DOHH2 (cell line): Measurements from ENCODE around the gene ABCC11.

ENCODE experiments used
- H3F3A ChIP-seq: fragments of 200-600 bp; sonication (generic), shearing (Covaris generic); 2 replicates; pipeline ENCODE4 v1.6.0; 2016; ENCODE audit warnings: antibody characterized with exemption, mild to moderate bottlenecking; ENCODE audit not compliant: control insufficient read depth, insufficient read depth
- H3K27ac ChIP-seq: fragments of 200-600 bp; sonication (generic); 2 replicates; pipeline ENCODE4 v1.5.1; 2014; ENCODE audit warnings: low read depth, mild to moderate bottlenecking, low read length, moderate library complexity
- H3K27me3 ChIP-seq: fragments of 200-600 bp; sonication (generic); 2 replicates; pipeline ENCODE4 v1.6.1; 2014; ENCODE audit warnings: mild to moderate bottlenecking, low read length, mixed read lengths; ENCODE audit not compliant: control insufficient read depth
- H3K36me3 ChIP-seq: fragments of 200-600 bp; sonication (generic); 2 replicates; pipeline ENCODE4 v1.6.1; 2014; ENCODE audit warnings: mild to moderate bottlenecking, low read length, moderate library complexity, mixed read lengths; ENCODE audit not compliant: control insufficient read depth
- H3K4me1 ChIP-seq: fragments of 200-600 bp; sonication (generic); 2 replicates; pipeline ENCODE4 v1.6.1; 2014; ENCODE audit warnings: mild to moderate bottlenecking, low read length, mixed read lengths; ENCODE audit not compliant: control insufficient read depth
- H3K4me2 ChIP-seq: fragments of 200-600 bp; sonication (generic); 2 replicates; pipeline ENCODE4 v1.6.0; 2014; ENCODE audit warnings: mild to moderate bottlenecking, low read length, moderate library complexity
- H3K4me3 ChIP-seq: fragments of 200-600 bp; sonication (generic); 2 replicates; pipeline ENCODE4 v1.5.1; 2014; ENCODE audit warnings: mild to moderate bottlenecking, low read length, mixed read lengths
- H3K79me2 ChIP-seq: fragments of 200-600 bp; sonication (generic); 2 replicates; pipeline ENCODE4 v1.6.1; 2014; ENCODE audit warnings: mild to moderate bottlenecking, low read length, mixed read lengths; ENCODE audit not compliant: control insufficient read depth
- H3K9me2 ChIP-seq: fragments of 200-600 bp; sonication (generic); replicated peaks from 2 replicates; pipeline ENCODE4 v1.6.1; 2014; ENCODE audit warnings: mild to moderate bottlenecking, low read length, mixed read lengths; ENCODE audit not compliant: control insufficient read depth
- H3K9me3 ChIP-seq: fragments of 200-600 bp; sonication (generic); 2 replicates; pipeline ENCODE4 v1.6.1; 2014; ENCODE audit warnings: antibody characterized with exemption, low read length, mixed read lengths; ENCODE audit not compliant: control insufficient read depth, insufficient read depth
- H4K20me1 ChIP-seq: fragments of 200-600 bp; sonication (generic); 2 replicates; pipeline ENCODE4 v1.6.0; 2014; ENCODE audit warnings: low read depth, mild to moderate bottlenecking, antibody characterized with exemption, low read length, moderate library complexity; ENCODE audit not compliant: control insufficient read depth, insufficient read depth
- EZH2phosphoT487 ChIP-seq: fragments of 200-600 bp; sonication (generic); IDR thresholded peaks from 2 replicates; pipeline ENCODE4 v1.6.1; 2017; ENCODE audit warnings: borderline replicate concordance, mild to moderate bottlenecking, antibody characterized with exemption, low read length, moderate library complexity, mixed read lengths
- TF ChIP-seq, protein P1 (sequence below): fragments of 200-600 bp; sonication (generic); IDR thresholded peaks from one replicate; pipeline ENCODE4 v1.5.1; 2014; ENCODE audit warnings: antibody characterized with exemption, mild to moderate bottlenecking, low read depth, low read length; ENCODE audit not compliant: poor library complexity, severe bottlenecking

Gene ABCC11

DNA sequence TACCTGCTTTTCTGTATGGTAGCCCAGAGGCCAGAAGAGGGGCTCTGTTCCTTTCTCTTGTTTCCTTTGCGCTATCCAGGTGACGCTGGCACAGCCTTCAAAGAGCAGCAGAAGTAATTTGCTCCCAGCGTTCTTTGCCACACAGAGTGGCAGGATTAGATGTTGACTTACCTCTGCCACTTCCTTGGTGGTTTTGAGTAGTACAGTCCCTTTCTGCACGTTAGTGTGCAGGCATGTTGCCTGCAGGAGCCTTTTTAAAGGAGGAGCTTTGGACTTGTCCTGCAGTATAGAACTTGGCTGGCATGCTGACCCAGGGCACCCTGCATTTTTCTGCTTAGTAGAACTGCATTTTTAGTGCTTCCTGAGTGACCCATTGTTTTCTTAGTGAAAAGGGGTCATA lies at the start of gene ABCC11:
ABCC11 (minus strand) TSS at position 229 of the 400 bp plus-strand sequence. CDS start 15,618 bp downstream, outside the sequence.
- TF ChIP-seq EZH2phosphoT487: no peak
- TF ChIP-seq, protein P1, sequence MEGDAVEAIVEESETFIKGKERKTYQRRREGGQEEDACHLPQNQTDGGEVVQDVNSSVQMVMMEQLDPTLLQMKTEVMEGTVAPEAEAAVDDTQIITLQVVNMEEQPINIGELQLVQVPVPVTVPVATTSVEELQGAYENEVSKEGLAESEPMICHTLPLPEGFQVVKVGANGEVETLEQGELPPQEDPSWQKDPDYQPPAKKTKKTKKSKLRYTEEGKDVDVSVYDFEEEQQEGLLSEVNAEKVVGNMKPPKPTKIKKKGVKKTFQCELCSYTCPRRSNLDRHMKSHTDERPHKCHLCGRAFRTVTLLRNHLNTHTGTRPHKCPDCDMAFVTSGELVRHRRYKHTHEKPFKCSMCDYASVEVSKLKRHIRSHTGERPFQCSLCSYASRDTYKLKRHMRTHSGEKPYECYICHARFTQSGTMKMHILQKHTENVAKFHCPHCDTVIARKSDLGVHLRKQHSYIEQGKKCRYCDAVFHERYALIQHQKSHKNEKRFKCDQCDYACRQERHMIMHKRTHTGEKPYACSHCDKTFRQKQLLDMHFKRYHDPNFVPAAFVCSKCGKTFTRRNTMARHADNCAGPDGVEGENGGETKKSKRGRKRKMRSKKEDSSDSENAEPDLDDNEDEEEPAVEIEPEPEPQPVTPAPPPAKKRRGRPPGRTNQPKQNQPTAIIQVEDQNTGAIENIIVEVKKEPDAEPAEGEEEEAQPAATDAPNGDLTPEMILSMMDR: no peak
- Histone ChIP-seq H3K9me3 (no peaks in the 10 kb centered on the region), H3K27me3 (no peaks in the 10 kb centered on the region), H3K4me1 (peaks cover 18% of the 10 kb centered on the region), H3K79me2 (peaks cover 77% of the 10 kb centered on the region), H3K9me2 (no peaks in the 10 kb centered on the region), H4K20me1 (peaks cover 4% of the 10 kb centered on the region), H3K36me3 (peaks cover 10% of the 10 kb centered on the region), H3K27ac (no peak within 1 kb of the TSS), H3K4me2 (peak within 1 kb of the TSS; percentile 88; the same call in 1 of the 2 replicates), H3F3A (no peaks in the 10 kb centered on the region), H3K4me3 (no peak within 1 kb of the TSS)

DNA sequence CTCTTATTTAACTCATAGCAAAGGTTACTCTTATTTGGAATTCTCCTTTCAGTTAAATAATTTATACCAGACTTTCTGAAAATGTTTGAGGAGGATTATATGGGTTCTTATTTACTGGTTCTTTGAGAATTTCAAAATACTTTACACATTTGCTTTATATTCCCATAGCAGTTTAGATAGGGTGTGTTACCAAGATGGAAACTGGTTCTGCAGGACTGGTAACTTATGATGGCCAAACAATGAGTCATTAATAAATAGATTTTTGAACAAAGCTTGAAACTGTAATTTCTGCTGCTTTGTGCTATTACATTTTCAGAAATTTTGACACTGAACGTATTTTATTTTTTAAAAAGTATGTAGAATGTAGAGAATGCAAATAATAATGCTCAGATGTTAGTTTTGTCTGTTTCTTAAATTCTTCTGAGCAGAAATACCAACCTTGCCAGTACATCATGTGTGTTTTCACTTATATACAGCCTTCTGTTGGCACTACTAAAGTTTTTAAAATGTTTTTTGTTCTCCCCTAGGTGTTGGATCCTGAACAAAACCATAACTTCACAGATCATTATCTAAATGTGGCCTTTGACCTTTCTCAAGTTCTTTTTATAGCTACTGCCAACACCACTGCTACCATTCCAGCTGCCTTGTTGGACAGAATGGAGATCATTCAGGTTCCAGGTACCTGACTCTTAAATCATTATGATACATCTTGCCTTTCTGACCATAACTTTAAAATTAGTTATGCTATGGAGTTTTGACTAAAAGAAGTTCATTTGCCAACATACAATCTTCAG lies 48.3 kb upstream of the ABCC11 start:
- no peak overlapping the region for H3K4me3 ChIP-seq
- no peak overlapping the region for H3K4me2 ChIP-seq
- no peak for TF ChIP-seq EZH2phosphoT487

DNA sequence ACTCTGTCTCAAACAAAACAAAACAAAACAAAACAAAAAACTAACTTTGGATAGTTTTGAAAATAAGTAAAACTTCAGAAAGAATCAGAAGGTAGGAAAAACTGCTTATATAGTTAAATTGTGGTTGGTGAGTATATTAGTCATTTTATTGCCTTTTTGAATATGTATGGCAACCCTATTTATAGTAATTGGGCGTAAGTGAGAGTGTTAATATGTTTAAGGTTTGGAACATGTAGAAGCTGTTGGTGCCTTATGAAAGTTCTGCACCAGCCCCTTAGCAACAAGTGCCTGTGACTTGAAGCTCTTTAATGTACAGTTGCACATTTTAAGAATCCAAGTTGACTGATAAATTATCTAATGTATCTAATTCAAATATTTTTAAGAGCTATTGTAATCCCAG lies 47.4 kb upstream of the ABCC11 start:
- Histone ChIP-seq H3K4me3 (no peak overlapping the region), H3K9me2 (no peaks in the 10 kb centered on the region), H4K20me1 (no peaks in the 10 kb centered on the region), H3K79me2 (no peaks in the 10 kb centered on the region), H3K36me3 (peaks cover 23% of the 10 kb centered on the region), H3K27me3 (no peaks in the 10 kb centered on the region), H3K9me3 (no peaks in the 10 kb centered on the region), H3F3A (no peaks in the 10 kb centered on the region), H3K4me1 (no peaks in the 10 kb centered on the region), H3K27ac (no peak overlapping the region), H3K4me2 (no peak overlapping the region)
- TF ChIP-seq EZH2phosphoT487: no peak
- TF ChIP-seq, protein P1: no peak

More for the DNA sequence above, 48.3 kb upstream of the ABCC11 start:
- H3F3A ChIP-seq: no peaks in the 10 kb centered on the region
- no peaks in the 10 kb centered on the region for H4K20me1 ChIP-seq
- H3K9me3 ChIP-seq: no peaks in the 10 kb centered on the region
- H3K4me1 ChIP-seq: no peaks in the 10 kb centered on the region
- H3K9me2 ChIP-seq: no peaks in the 10 kb centered on the region
- H3K27ac ChIP-seq: no peak overlapping the region
- H3K79me2 ChIP-seq: no peaks in the 10 kb centered on the region
- H3K36me3 ChIP-seq: peaks cover 25% of the 10 kb centered on the region
- no peaks in the 10 kb centered on the region for H3K27me3 ChIP-seq

DNA sequence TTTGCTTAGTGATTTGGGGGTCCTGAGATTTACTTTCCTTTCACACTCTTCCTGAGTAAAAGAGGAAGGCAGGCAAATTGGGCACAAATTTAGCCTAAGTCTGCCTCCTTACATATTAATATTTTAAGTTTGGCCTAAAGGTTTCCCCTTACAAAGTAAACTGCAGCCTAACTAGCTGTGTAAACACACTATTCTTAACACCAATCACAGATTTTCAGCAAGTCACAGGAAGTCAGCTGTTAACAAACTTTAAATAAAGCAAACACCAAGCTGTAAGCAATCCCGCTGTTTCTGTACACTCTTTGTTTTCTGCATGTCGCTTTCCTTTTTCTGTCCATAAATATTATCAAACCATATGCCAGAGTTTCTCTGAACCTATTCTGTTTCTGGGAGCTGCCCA lies 45.1 kb upstream of the ABCC11 start:
- Histone ChIP-seq H3K4me3 (no peak overlapping the region), H3K27ac (no peak overlapping the region)

More for the DNA sequence above, 45.1 kb upstream of the ABCC11 start:
- H3K79me2 ChIP-seq: no peaks in the 10 kb centered on the region
- H4K20me1 ChIP-seq: no peaks in the 10 kb centered on the region
- H3F3A ChIP-seq: no peaks in the 10 kb centered on the region
- H3K27me3 ChIP-seq: no peaks in the 10 kb centered on the region
- TF ChIP-seq, protein P1: no peak
- no peak for TF ChIP-seq EZH2phosphoT487
- no peaks in the 10 kb centered on the region for H3K9me2 ChIP-seq
- H3K4me1 ChIP-seq: no peaks in the 10 kb centered on the region
- no peaks in the 10 kb centered on the region for H3K9me3 ChIP-seq
- no peak overlapping the region for H3K4me2 ChIP-seq
- peaks cover 22% of the 10 kb centered on the region for H3K36me3 ChIP-seq
